ENCODE measurements around the gene SMIM11.
"Not testable (repeated sequence)": the region's sequence is repeated elsewhere in the genome, so short reads cannot be mapped to it uniquely, and the experiment has no call there.

GRCh38 chr21:34406676-34407075, 31.4 kb downstream of the SMIM11 start:
- TF ChIP-seq FOXK2 (IDR thresholded peaks at IDR 0.05); EZH2 (IDR thresholded peaks at IDR 0.05; ENCODE audit: borderline replicate concordance, control insufficient read depth, low read depth, low read length); CTCF (IDR thresholded peaks at IDR 0.05 in 2 of 3, conservative IDR thresholded peaks at IDR 0.05 in 1 of 3; ENCODE audit: control insufficient read depth in 2 of 3, extremely low read depth in 1 of 3, insufficient read depth in 1 of 3, low read depth in 3 of 3, low read length in 3 of 3); HDGF (IDR thresholded peaks at IDR 0.05): not testable (repeated sequence)
